HL-60 (cell line): ENCODE data around the gene RANGAP1.

Experiments used
- POLR2AphosphoS5 ChIP-seq: IDR thresholded peaks from 2 replicates; pipeline ENCODE4 v1.6.1; 2012; ENCODE audit warnings: low read depth
- TF ChIP-seq, protein P1 (sequence below): IDR thresholded peaks from one replicate; pipeline ENCODE4 v1.5.1; 2011; ENCODE audit warnings: low read length, control low read depth, inconsistent platforms; ENCODE audit not compliant: insufficient read depth

DNA sequence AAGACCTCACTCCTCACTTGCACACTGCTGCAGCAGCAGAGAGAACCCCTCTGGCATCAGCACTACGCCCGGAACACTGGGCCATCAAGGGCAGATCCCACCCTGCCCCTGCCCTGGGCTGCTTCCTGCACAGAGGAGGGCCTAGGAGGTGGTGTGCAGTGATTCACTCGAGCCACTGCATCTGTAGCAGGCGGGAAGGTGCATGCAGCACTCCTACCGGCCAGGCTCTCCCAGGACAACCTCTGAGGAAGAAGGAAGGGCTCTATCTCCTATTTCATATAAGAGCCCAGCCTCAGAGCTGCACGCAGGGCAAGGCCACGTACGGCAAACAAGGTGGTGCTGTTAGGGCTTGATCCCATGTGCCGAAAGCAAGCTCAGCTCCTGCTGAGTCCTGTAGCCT, 14.2 kb downstream of the RANGAP1 start:
- TF ChIP-seq, protein P1, sequence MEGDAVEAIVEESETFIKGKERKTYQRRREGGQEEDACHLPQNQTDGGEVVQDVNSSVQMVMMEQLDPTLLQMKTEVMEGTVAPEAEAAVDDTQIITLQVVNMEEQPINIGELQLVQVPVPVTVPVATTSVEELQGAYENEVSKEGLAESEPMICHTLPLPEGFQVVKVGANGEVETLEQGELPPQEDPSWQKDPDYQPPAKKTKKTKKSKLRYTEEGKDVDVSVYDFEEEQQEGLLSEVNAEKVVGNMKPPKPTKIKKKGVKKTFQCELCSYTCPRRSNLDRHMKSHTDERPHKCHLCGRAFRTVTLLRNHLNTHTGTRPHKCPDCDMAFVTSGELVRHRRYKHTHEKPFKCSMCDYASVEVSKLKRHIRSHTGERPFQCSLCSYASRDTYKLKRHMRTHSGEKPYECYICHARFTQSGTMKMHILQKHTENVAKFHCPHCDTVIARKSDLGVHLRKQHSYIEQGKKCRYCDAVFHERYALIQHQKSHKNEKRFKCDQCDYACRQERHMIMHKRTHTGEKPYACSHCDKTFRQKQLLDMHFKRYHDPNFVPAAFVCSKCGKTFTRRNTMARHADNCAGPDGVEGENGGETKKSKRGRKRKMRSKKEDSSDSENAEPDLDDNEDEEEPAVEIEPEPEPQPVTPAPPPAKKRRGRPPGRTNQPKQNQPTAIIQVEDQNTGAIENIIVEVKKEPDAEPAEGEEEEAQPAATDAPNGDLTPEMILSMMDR, result no peak
- no peak for TF ChIP-seq POLR2AphosphoS5
